Osteoblast (primary cell): ENCODE data around the gene HINT3. TPM values are rescaled to one million over a fixed set of nuclear protein-coding genes. Genes with fewer than 3 reads are reported as not detected.
A peak's percentile ranks its signal among the peaks of the same experiment; 100 is the strongest.

Experiments
- DNase-seq: peaks from one replicate; pipeline ENCODE4 v3.0.0; 2011; ENCODE audit warnings: low spot score, mixed read lengths; ENCODE audit not compliant: insufficient read length; ENCODE audit errors: missing footprints
- H2AFZ ChIP-seq: 2 replicates; pipeline ENCODE4 v1.6.0; 2011; ENCODE audit warnings: mild to moderate bottlenecking, low read length
- H3K27ac ChIP-seq: 2 replicates; pipeline ENCODE4 v1.5.1; 2011; ENCODE audit warnings: mild to moderate bottlenecking, low read depth, low read length, moderate library complexity
- H3K27me3 ChIP-seq: 2 replicates; pipeline ENCODE4 v1.6.0; 2012; ENCODE audit warnings: mild to moderate bottlenecking, control low read depth, inconsistent platforms, low read length, moderate library complexity; ENCODE audit not compliant: insufficient read depth
- H3K36me3 ChIP-seq: 2 replicates; pipeline ENCODE4 v1.5.1; 2011; ENCODE audit warnings: mild to moderate bottlenecking, low read length, control low read depth, moderate library complexity; ENCODE audit not compliant: insufficient read depth
- H3K4me1 ChIP-seq: 2 replicates; pipeline ENCODE4 v1.5.1; 2011; ENCODE audit warnings: mild to moderate bottlenecking, low read length, control low read depth, moderate library complexity; ENCODE audit not compliant: insufficient read depth
- H3K4me2 ChIP-seq: 2 replicates; pipeline ENCODE4 v1.6.0; 2011; ENCODE audit warnings: mild to moderate bottlenecking, low read length; ENCODE audit not compliant: insufficient read depth
- H3K4me3 ChIP-seq: fragments of 200-600 bp; sonication (generic); 3 replicates; pipeline ENCODE4 v1.5.1; 2012; ENCODE audit warnings: mild to moderate bottlenecking, low read length, inconsistent platforms; ENCODE audit not compliant: insufficient read depth
- H3K79me2 ChIP-seq: 2 replicates; pipeline ENCODE4 v1.6.0; 2012; ENCODE audit warnings: mild to moderate bottlenecking, low read length, control low read depth, inconsistent platforms; ENCODE audit not compliant: insufficient read depth
- H3K9me3 ChIP-seq: 2 replicates; pipeline ENCODE4 v1.5.1; 2011; ENCODE audit warnings: low read depth, low read length, control low read depth
- H4K20me1 ChIP-seq: 2 replicates; pipeline ENCODE4 v1.6.0; 2012; ENCODE audit warnings: mild to moderate bottlenecking, low read length, control low read depth; ENCODE audit not compliant: insufficient read depth
- total RNA-seq: library from RNA; depleted of rRNA; stranded (reverse); fragments of >200 nt; gene quantifications from 2 replicates; pipeline ENCODE4 v1.2.3, GENCODE V29; 2012
- TF ChIP-seq, protein P1 (sequence below): IDR thresholded peaks from 2 replicates; pipeline ENCODE4 v1.5.1; 2011; ENCODE audit warnings: mild to moderate bottlenecking, low read depth, low read length, moderate library complexity; ENCODE audit errors: extremely low read depth

The HINT3 gene
- total RNA-seq, 1 donor, result 30.4 TPM

DNA sequence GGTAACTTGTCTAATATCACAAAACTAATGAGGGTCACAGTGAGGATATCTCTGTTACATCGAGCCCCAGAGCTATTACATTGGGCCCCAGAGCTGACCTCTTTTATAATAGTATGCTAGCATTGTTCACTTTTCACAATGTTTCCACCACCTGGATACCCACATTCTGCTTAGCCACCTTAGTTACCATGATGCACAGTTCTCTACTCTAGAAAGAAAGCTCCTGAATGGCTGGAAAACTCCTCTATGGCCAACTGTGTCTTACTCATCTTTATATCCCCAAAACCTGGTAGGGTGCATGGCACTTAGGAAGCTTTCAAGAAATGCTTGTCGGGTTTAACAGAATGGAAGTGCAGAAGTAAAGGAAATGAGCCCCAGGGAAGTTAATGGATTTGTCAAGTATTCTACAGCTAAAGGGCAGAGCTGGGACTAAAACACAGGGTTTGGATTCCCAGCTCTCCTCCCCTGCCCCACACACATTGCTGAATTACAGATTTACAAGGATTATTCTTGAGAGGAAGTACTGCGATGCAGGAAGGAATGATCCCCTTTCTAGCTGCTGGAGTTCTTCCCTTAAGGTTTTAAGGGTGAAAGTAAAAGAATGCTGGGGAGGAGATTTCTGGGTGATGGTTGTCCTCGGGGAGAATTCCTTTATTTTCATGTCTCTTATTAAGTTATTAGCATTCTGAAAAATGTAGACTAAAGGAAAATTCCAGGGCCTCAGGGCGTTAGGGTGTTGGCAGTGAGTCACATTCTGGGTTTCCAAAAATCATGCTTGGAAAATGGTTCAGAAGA is 16.1 kb upstream of the HINT3 start:
- H3K4me2 ChIP-seq, result no peak overlapping the region
- H2AFZ ChIP-seq, result peak overlapping the region; percentile 17
- no peaks in the 10 kb centered on the region for H3K79me2 ChIP-seq
- peak overlapping the region; percentile 67 for H3K27ac ChIP-seq
- H3K9me3 ChIP-seq, result no peaks in the 10 kb centered on the region
- no peaks in the 10 kb centered on the region for H4K20me1 ChIP-seq
- H3K4me3 ChIP-seq, result no peak overlapping the region
- H3K4me1 ChIP-seq, result peaks cover 37% of the 10 kb centered on the region
- no peaks in the 10 kb centered on the region for H3K36me3 ChIP-seq
- no peaks in the 10 kb centered on the region for H3K27me3 ChIP-seq
- DNase-seq, result no peak
- TF ChIP-seq, protein P1, sequence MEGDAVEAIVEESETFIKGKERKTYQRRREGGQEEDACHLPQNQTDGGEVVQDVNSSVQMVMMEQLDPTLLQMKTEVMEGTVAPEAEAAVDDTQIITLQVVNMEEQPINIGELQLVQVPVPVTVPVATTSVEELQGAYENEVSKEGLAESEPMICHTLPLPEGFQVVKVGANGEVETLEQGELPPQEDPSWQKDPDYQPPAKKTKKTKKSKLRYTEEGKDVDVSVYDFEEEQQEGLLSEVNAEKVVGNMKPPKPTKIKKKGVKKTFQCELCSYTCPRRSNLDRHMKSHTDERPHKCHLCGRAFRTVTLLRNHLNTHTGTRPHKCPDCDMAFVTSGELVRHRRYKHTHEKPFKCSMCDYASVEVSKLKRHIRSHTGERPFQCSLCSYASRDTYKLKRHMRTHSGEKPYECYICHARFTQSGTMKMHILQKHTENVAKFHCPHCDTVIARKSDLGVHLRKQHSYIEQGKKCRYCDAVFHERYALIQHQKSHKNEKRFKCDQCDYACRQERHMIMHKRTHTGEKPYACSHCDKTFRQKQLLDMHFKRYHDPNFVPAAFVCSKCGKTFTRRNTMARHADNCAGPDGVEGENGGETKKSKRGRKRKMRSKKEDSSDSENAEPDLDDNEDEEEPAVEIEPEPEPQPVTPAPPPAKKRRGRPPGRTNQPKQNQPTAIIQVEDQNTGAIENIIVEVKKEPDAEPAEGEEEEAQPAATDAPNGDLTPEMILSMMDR, result no peak

DNA sequence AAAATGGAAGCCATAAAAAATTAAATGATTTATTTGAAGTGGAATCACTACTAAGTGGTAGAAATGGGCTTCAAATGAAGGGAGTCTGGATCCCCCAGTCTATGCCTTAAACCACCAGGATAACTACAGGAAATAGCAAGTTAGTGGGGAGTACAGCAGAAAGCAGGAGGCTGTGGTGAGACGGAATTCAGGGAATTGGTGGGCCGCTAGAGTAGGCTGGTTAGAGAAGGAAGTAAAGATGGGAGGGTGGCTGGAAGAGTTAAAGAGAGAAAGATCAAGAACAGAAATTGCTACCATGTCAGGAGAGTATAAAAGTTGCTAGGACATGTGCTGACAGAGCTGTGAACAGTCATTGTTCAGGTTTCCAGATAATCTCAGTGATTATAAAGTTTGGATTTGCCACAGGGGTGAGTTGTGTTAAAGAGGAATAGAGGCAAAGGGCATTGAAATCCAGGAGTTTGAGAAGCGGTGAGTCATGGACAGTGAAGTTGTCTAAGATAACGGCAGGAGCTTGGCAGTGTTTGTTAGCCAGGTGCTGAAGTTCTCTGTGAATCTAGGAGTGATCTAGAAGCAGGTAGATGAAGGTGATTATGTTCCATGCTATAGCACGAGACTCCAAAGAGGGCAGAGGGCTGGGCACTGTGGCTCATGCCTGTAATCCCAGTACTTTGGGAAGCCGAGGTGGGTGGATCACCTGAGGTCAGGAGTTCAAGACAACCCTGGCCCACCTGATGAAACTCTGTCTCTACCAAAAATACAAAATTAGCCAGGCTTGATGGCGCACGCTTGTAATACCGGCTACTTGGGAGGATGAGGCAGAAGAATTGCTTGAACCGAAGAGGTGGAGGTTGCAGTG is 13.7 kb upstream of the HINT3 start:
- H3K27ac ChIP-seq, result peak overlapping the region; percentile 98
- no peak overlapping the region for H2AFZ ChIP-seq
- no peaks in the 10 kb centered on the region for H3K79me2 ChIP-seq
- DNase-seq, result peak; percentile 48
- H3K36me3 ChIP-seq, result no peaks in the 10 kb centered on the region
- peaks cover 60% of the 10 kb centered on the region for H3K4me1 ChIP-seq
- no peak overlapping the region for H3K4me2 ChIP-seq
- TF ChIP-seq, protein P1, result no peak
- no peaks in the 10 kb centered on the region for H3K9me3 ChIP-seq
- no peaks in the 10 kb centered on the region for H3K27me3 ChIP-seq
- no peaks in the 10 kb centered on the region for H4K20me1 ChIP-seq
- H3K4me3 ChIP-seq, result no peak overlapping the region

DNA sequence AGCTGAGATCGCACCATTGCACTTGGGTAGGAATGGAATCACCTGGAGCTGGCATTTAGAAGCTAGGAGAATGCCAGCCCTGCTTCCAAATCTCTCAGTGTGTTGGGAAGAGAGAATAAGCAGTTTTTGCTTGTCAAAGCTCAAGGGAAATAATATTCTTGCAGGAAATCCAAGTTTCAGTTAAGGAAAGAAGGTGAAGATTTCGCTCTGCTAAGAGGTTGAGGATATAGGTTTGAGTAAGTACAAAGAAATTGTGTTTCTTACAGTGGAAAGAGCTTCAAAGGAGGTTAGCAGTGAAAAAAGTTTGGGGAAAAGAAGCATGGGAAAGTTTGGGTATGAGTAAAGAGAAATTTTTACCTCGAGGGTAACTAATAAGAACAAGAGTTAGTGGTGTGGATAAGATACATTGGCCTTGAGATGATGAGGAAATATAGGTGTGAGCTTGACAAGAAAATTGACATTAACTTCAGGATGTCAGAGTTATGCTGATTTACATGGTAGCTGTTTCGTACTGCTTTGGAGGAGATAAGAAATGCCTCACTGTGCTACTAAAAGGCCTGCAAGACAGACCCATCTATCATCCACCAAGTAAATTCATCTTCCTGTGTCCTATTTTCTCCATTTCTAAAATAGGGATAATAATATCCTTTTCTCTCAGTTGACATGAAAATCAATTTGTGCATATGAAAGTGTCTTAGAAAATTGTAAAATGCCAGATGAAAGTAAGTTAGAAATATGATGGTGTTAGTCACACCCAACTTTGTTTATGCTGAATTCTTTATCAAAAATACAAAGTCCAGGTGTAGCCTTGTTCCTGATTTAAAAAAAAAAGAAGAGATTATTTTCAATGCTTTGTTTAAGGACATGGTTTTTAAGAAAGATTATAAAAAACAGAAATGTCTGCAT is 12.8 kb upstream of the HINT3 start:
- H3K4me2 ChIP-seq, result peak overlapping the region; percentile 45
- H3K4me3 ChIP-seq, result no peak overlapping the region
- H2AFZ ChIP-seq, result peak overlapping the region; percentile 53

More for the DNA sequence above, 12.8 kb upstream of the HINT3 start:
- Histone ChIP-seq H4K20me1 (no peaks in the 10 kb centered on the region), H3K79me2 (no peaks in the 10 kb centered on the region), H3K36me3 (no peaks in the 10 kb centered on the region), H3K27me3 (no peaks in the 10 kb centered on the region), H3K27ac (peak overlapping the region; percentile 98), H3K4me1 (peaks cover 69% of the 10 kb centered on the region), H3K9me3 (no peaks in the 10 kb centered on the region)
- no peak for DNase-seq
- TF ChIP-seq, protein P1, result no peak
